Renal cortex interstitium (tissue), 11 donors: Measurements from ENCODE around the gene CACNG8. TPM values are rescaled to one million over a fixed set of nuclear protein-coding genes. Genes with fewer than 3 reads are reported as not detected.
"Not testable (repeated sequence)": the region's sequence is repeated elsewhere in the genome, so short reads cannot be mapped to it uniquely, and the experiment has no call there.

Experiments
- DNase-seq, 11 donors: peaks; one replicate each; pipeline ENCODE4 v3.0.0-alpha.2; 2013; ENCODE audit warnings: low read depth in 9 of 11, low spot score in 4 of 11; ENCODE audit errors: extremely low read depth in 1 of 11
- polyA plus RNA-seq, 3 donors: library from polyadenylated mRNA; unstranded; fragments of 120-200 nt; gene quantifications; one replicate each; pipeline ENCODE4 v1.2.1, GENCODE V29; 2013; ENCODE audit not compliant: insufficient read length in 3 of 3

CACNG8 gene
- polyA plus RNA-seq, 3 donors: 0.20 to 0.51 (median 0.23) TPM

GRCh38 chr19:54023191-54023590 lies 60.5 kb downstream of the CACNG8 start:
- DNase-seq: no peak

GRCh38 chr19:54024660-54025059 lies 61.9 kb downstream of the CACNG8 start:
- DNase-seq: no peak

- no peak for DNase-seq
Observed at GRCh38 chr19:54026656-54027055, 63.9 kb downstream of the CACNG8 start.

GRCh38 chr19:54029301-54029700 lies 66.6 kb downstream of the CACNG8 start:
- no peak for DNase-seq

GRCh38 chr19:54029930-54030490 lies 67.3 kb downstream of the CACNG8 start:
- peak in 6 of 11 donors; percentile 11 to 46 (median 25) for DNase-seq

- DNase-seq: no peak
Observed at GRCh38 chr19:54030895-54031586, 68.3 kb downstream of the CACNG8 start.

- no peak for DNase-seq
Observed at GRCh38 chr19:54035215-54036178, 72.8 kb downstream of the CACNG8 start.

GRCh38 chr19:54036542-54036941 lies 73.8 kb downstream of the CACNG8 start:
- not testable (repeated sequence) for DNase-seq

Other genes starting within 250 kb of the CACNG8 start
- gene NLRP12, start 138.6 kb upstream of the CACNG8 start, polyA plus RNA-seq: under 1 TPM; 0.16 to 0.29 (median 0.24) TPM
- gene MYADM, start 95.1 kb upstream of the CACNG8 start, polyA plus RNA-seq: 10 to 100 TPM; 68.1 to 75.4 (median 74.2) TPM
- gene PRKCG, start 80.7 kb upstream of the CACNG8 start, polyA plus RNA-seq: under 1 TPM; 0.23 to 0.80 (median 0.43) TPM
- 1 to 10 TPM in 1 of 3 donors, under 1 TPM in 2; 0.23 to 1.0 (median 0.45) TPM for gene CACNG7, start 53.7 kb upstream of the CACNG8 start, polyA plus RNA-seq
- gene CACNG6, start 28.7 kb downstream of the CACNG8 start, polyA plus RNA-seq: under 1 TPM; 0.73 to 1.00 (median 0.85) TPM
- gene VSTM1, start 101.0 kb downstream of the CACNG8 start, polyA plus RNA-seq: under 1 TPM in 1 of 3 donors, not detected in 2; 0.27 TPM
- under 1 TPM in 2 of 3 donors, not detected in 1; 0.17 to 0.20 TPM for gene TARM1, start 118.4 kb downstream of the CACNG8 start, polyA plus RNA-seq
- gene OSCAR, start 137.9 kb downstream of the CACNG8 start, polyA plus RNA-seq: under 1 TPM; 0.11 to 0.42 (median 0.27) TPM
- 100 to 1,000 TPM in 2 of 3 donors, 10 to 100 TPM in 1; 84.6 to 151 (median 147) TPM for gene NDUFA3, start 139.9 kb downstream of the CACNG8 start, polyA plus RNA-seq
- 10 to 100 TPM; 12.0 to 19.3 (median 18.8) TPM for gene TFPT, start 152.7 kb downstream of the CACNG8 start, polyA plus RNA-seq
- gene PRPF31, start 152.8 kb downstream of the CACNG8 start, polyA plus RNA-seq: 10 to 100 TPM; 68.0 to 82.8 (median 73.0) TPM
- 10 to 100 TPM; 66.6 to 75.4 (median 75.4) TPM for gene CNOT3, start 174.8 kb downstream of the CACNG8 start, polyA plus RNA-seq
- 10 to 100 TPM in 1 of 3 donors, 1 to 10 TPM in 2; 7.5 to 10.5 (median 9.8) TPM for gene LENG1, start 196.8 kb downstream of the CACNG8 start, polyA plus RNA-seq
- 10 to 100 TPM; 20.1 to 50.0 (median 29.2) TPM for gene TMC4, start 210.2 kb downstream of the CACNG8 start, polyA plus RNA-seq
- 10 to 100 TPM; 56.8 to 85.9 (median 80.3) TPM for gene MBOAT7, start 226.6 kb downstream of the CACNG8 start, polyA plus RNA-seq
- gene TSEN34, start 228.4 kb downstream of the CACNG8 start, polyA plus RNA-seq: 10 to 100 TPM; 46.2 to 63.2 (median 60.2) TPM
- gene RPS9, start 237.9 kb downstream of the CACNG8 start, polyA plus RNA-seq: 1,000 to 10,000 TPM; 1,235 to 1,695 (median 1,501) TPM